Activated naive CD4-positive, alpha-beta T cell treated with anti-CD3 and anti-CD28 coated beads, Interleukin-2, amount 10 ng/mL, durations not matched to agents 5 hours and 36 hours (primary cell): Measurements from ENCODE around the gene ENOPH1. TPM values are rescaled to one million over a fixed set of nuclear protein-coding genes. Genes with fewer than 3 reads are reported as not detected.

Experiments
- total RNA-seq, 2 experiments: library from RNA; stranded (reverse); gene quantifications; one replicate each; pipeline ENCODE4 v1.2.3, GENCODE V29; 2021

ENOPH1 gene
- total RNA-seq = 10 to 100 TPM; 33.0 to 34.9 TPM

DNA sequence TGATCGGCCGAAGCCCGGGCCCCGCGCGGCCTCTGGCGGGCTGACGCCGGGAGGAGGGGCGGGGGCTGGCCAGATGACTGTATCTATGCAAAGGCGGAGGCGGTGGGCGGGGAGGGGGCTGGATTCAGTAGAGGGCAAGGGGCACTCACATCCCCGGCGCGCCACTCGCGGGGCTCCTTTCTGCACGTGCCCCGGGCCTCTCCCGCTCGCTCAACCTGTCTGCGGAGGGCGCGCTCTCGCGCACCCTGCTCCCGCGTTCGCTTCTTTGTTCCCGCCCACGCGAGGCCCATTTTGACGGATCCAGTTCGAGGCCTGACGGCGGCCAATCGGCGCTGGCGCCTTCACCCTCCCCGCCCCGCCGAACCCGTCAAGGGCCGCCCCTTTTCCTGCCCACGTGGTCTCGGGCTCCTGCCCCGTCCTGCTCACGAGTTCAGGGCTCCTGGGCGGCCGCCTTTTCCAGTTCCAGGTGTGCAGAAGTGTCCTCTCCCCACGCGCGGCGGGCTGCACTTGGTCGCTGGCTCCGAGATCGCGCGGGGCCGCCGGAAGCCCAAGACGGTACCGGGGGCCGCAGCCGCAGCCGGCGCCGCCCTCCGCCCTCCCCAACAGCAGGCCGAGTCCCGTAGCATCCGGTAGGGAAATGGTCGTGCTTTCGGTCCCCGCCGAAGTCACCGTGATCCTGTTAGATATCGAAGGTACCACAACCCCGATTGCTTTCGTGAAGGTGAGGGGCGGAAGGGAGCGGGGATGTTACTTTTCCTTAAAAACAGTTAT lies at the start of gene ENOPH1, which contains the start of gene HNRNPDL:
Gene ENOPH1, plus strand, starts transcription at position 398 of the 771 bp plus-strand sequence. Its CDS starts 240 bp downstream, at position 638.
Gene HNRNPDL, minus strand, starts transcription at position 270 of the 771 bp plus-strand sequence. CDS start 772 bp downstream, outside the sequence.

Other genes starting within 250 kb of the ENOPH1 start
- gene HNRNPD, start 56.6 kb upstream of the ENOPH1 start, total RNA-seq = 100 to 1,000 TPM; 330 to 371 TPM
- gene HNRNPDL, start 128 bp upstream of the ENOPH1 start, total RNA-seq = 100 to 1,000 TPM; 286 to 299 TPM
- not detected for gene TMEM150C, start 131.4 kb downstream of the ENOPH1 start, total RNA-seq